HL-60 (cell line): ENCODE results near the gene RBBP9.

Experiments used
- CTCF ChIP-seq: IDR thresholded peaks from one replicate; pipeline ENCODE4 v1.5.1; 2011; ENCODE audit warnings: low read length, control low read depth, inconsistent platforms; ENCODE audit not compliant: insufficient read depth
- POLR2AphosphoS5 ChIP-seq: IDR thresholded peaks from 2 replicates; pipeline ENCODE4 v1.6.1; 2012; ENCODE audit warnings: low read depth
- REST ChIP-seq: IDR thresholded peaks from 2 replicates; pipeline ENCODE4 v1.6.1; 2012; ENCODE audit warnings: low read depth; ENCODE audit not compliant: insufficient replicate concordance
- SPI1 ChIP-seq: IDR thresholded peaks from 2 replicates; pipeline ENCODE4 v1.6.1; 2012; ENCODE audit warnings: low read depth, mild to moderate bottlenecking, borderline replicate concordance

- no peak for TF ChIP-seq CTCF
- TF ChIP-seq REST: no peak
- no peak for TF ChIP-seq POLR2AphosphoS5
- TF ChIP-seq SPI1: no peak
Observed at GRCh38 chr20:18477218-18477617, 19.8 kb downstream of the RBBP9 start.
